ENCODE data around the gene CHRM2. TPM values are rescaled to one million over a fixed set of nuclear protein-coding genes. Genes with fewer than 3 reads are reported as not detected.

CHRM2 gene
- total and polyA plus RNA-seq, 8 donors, result 0.56 to 0.98 (median 0.71) TPM

- intact Hi-C loops (cut with DNase I), result no loop called here
- Histone ChIP-seq H3K27ac (no peak overlapping the region), H3K9me3 (no peaks in the 10 kb centered on the region), H3K36me3 (no peaks in the 10 kb centered on the region), H3K4me1 (no peaks in the 10 kb centered on the region), H3K27me3 (no peaks in the 10 kb centered on the region), H3K4me3 (no peak overlapping the region)
- TF ChIP-seq CTCF (IDR thresholded peaks at IDR 0.05), result no peak
- no peak for DNase-seq
- ATAC-seq, result no peak
These were observed 135.1 kb downstream of the CHRM2 start for GRCh38 chr7:137003566-137003965.

- TF ChIP-seq CTCF (IDR thresholded peaks at IDR 0.05), result no peak
- no peak overlapping the region for H3K27ac ChIP-seq
- intact Hi-C loops (cut with DNase I), result no loop called here
These were observed 137.4 kb downstream of the CHRM2 start for GRCh38 chr7:137005873-137006272.

GRCh38 chr7:137006293-137006692, 137.8 kb downstream of the CHRM2 start:
- no peaks in the 10 kb centered on the region for H3K4me1 ChIP-seq
- ATAC-seq (no peak), DNase-seq (peak in 2 of 4 donors; percentile 72 to 80)
- no peaks in the 10 kb centered on the region for H3K27me3 ChIP-seq
- H3K4me3 ChIP-seq, result no peak overlapping the region
- H3K9me3 ChIP-seq, result no peaks in the 10 kb centered on the region
- intact Hi-C loops (cut with DNase I), result no loop called here
- H3K27ac ChIP-seq, result no peak overlapping the region
- no peaks in the 10 kb centered on the region for H3K36me3 ChIP-seq
- TF ChIP-seq CTCF (IDR thresholded peaks at IDR 0.05), result no peak

More at GRCh38 chr7:137005873-137006272, 137.4 kb downstream of the CHRM2 start:
- no peaks in the 10 kb centered on the region for H3K27me3 ChIP-seq
- no peaks in the 10 kb centered on the region for H3K36me3 ChIP-seq
- H3K4me1 ChIP-seq, result no peaks in the 10 kb centered on the region
- ATAC-seq (no peak), DNase-seq (no peak)
- no peaks in the 10 kb centered on the region for H3K9me3 ChIP-seq
- no peak overlapping the region for H3K4me3 ChIP-seq

DNA sequence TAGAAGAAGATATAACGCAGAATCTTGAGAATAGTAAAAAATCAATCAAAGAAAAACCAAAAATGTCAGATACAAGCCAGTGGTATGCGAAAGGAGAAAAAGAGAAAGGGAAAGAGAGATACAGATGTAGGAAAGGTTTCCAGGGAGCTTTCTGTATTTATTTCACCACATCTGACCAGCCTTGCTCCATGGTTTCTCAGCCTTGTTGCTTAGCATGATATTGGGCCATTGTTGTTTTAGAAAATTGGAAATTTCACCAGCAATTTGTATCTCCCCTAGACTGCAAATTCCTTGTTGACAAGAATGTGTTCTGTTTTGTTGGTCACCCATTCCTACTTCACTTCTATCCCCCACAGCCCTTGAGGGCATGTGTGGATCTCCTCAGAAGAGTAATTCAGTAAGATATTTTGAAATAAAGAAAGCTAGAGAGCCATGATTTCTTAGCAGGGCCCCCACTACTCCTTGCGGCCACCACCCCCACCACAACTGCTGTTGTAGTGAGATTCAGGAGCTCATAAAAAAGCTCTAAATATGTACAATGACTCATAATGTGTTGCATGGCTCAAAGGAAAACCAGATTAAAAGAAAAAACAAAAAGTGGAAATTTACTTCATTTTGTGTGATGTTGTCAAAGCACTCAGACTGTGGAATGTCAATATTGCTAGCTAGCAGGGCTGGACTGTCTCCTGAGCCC, 138.7 kb downstream of the CHRM2 start:
- Histone ChIP-seq H3K4me1 (no peaks in the 10 kb centered on the region), H3K27ac (no peak overlapping the region), H3K9me3 (no peaks in the 10 kb centered on the region), H3K4me3 (no peak overlapping the region), H3K36me3 (no peaks in the 10 kb centered on the region), H3K27me3 (no peaks in the 10 kb centered on the region)
- DNase-seq (no peak), ATAC-seq (no peak)
- no peak for TF ChIP-seq CTCF (IDR thresholded peaks at IDR 0.05)
- intact Hi-C loops (cut with DNase I), result no loop called here

DNA sequence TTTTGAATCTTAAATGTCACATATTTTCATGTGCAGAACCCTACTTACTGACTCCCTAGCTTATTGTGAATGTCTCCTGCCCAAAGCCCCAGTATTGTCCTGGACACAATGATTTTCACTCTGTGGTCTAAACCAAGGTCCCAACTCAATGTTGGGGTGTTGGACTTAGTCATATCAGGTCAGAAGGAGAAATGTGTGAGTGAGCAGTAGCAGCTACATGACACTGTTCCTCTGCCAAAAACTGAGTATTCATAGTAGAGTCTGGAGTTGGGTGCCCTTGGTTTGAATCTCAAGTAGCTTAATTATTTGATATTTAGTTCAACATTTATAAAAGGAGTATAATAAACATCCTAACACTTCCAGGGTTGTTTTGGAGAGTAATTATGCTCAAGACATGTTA, 141.0 kb downstream of the CHRM2 start:
- intact Hi-C loops (cut with DNase I), result no loop called here
- H3K4me1 ChIP-seq, result no peaks in the 10 kb centered on the region
- H3K9me3 ChIP-seq, result no peaks in the 10 kb centered on the region
- no peaks in the 10 kb centered on the region for H3K36me3 ChIP-seq
- DNase-seq, result no peak
- no peak for TF ChIP-seq CTCF (IDR thresholded peaks at IDR 0.05)
- no peaks in the 10 kb centered on the region for H3K27me3 ChIP-seq
- no peak overlapping the region for H3K4me3 ChIP-seq
- ATAC-seq, result no peak
- H3K27ac ChIP-seq, result no peak overlapping the region

Measured in left lung (tissue), 10 donors.